Neural progenitor cell (in vitro differentiated cells): ENCODE data around the gene COQ10A. TPM values are rescaled to one million over a fixed set of nuclear protein-coding genes. Genes with fewer than 3 reads are reported as not detected.
"Not testable (repeated sequence)": the region's sequence is repeated elsewhere in the genome, so short reads cannot be mapped to it uniquely, and the experiment has no call there.

Experiments
- DNase-seq: peaks from one replicate; pipeline ENCODE4 v3.0.0-alpha.2; 2016; ENCODE audit warnings: low spot score
- H2AFZ ChIP-seq: fragments of 200-600 bp; sonication (generic); replicated peaks from 2 replicates; pipeline ENCODE4 v1.6.1; 2016; ENCODE audit warnings: antibody characterized with exemption
- H3F3A ChIP-seq: fragments of 200-600 bp; sonication (generic); 2 replicates; pipeline ENCODE4 v1.6.1; 2016; ENCODE audit warnings: antibody characterized with exemption, low read depth
- H3K27ac ChIP-seq: fragments of 200-600 bp; sonication (generic); 2 replicates; pipeline ENCODE4 v1.5.1; 2016; ENCODE audit warnings: mild to moderate bottlenecking
- H3K27me3 ChIP-seq: fragments of 200-600 bp; sonication (generic); 2 replicates; pipeline ENCODE4 v1.6.1; 2016; ENCODE audit warnings: mild to moderate bottlenecking, moderate library complexity
- H3K36me3 ChIP-seq: fragments of 200-600 bp; sonication (generic); 2 replicates; pipeline ENCODE4 v1.5.1; 2016
- H3K4me1 ChIP-seq: fragments of 200-600 bp; sonication (generic); 2 replicates; pipeline ENCODE4 v1.6.1; 2016; ENCODE audit warnings: mixed run types
- H3K4me2 ChIP-seq: fragments of 200-600 bp; sonication (generic); 2 replicates; pipeline ENCODE4 v1.6.1; 2016
- H3K4me3 ChIP-seq: fragments of 200-600 bp; sonication (generic); 2 replicates; pipeline ENCODE4 v1.5.1; 2016
- H3K79me2 ChIP-seq: fragments of 200-600 bp; sonication (generic); 2 replicates; pipeline ENCODE4 v1.6.1; 2016; ENCODE audit warnings: low read depth
- H3K9ac ChIP-seq: fragments of 200-600 bp; sonication (generic); 2 replicates; pipeline ENCODE4 v1.6.1; 2016
- H3K9me3 ChIP-seq: fragments of 200-600 bp; sonication (generic); 2 replicates; pipeline ENCODE4 v1.5.1; 2016; ENCODE audit warnings: low read depth
- H4K20me1 ChIP-seq: fragments of 200-600 bp; sonication (generic); 2 replicates; pipeline ENCODE4 v1.6.1; 2016; ENCODE audit warnings: low read depth
- H3K27ac Mint-ChIP-seq: 3 replicates; pipeline ENCODE4 v1.8.0; 2021; ENCODE audit warnings: mixed read lengths
- H3K27me3 Mint-ChIP-seq: 2 replicates; pipeline ENCODE4 v1.8.0; 2022; ENCODE audit warnings: low read depth, mild to moderate bottlenecking, inconsistent platforms, moderate library complexity, mixed read lengths; ENCODE audit not compliant: insufficient read depth
- H3K36me3 Mint-ChIP-seq: 3 replicates; pipeline ENCODE4 v1.8.0; 2021; ENCODE audit warnings: mixed read lengths
- H3K4me1 Mint-ChIP-seq: 3 replicates; pipeline ENCODE4 v1.8.0; 2021; ENCODE audit warnings: mixed read lengths
- H3K4me3 Mint-ChIP-seq: 3 replicates; pipeline ENCODE4 v1.8.0; 2021; ENCODE audit warnings: mild to moderate bottlenecking, moderate library complexity, mixed read lengths
- H3K9me3 Mint-ChIP-seq: 3 replicates; pipeline ENCODE4 v1.8.0; 2020; ENCODE audit warnings: mixed read lengths
- CTCF ChIP-seq: fragments of 200-600 bp; sonication (generic); IDR thresholded peaks from 2 replicates; pipeline ENCODE4 v1.5.1; 2017; ENCODE audit warnings: antibody characterized with exemption, mild to moderate bottlenecking
- EZH2 ChIP-seq: fragments of 200-600 bp; sonication (generic); IDR thresholded peaks from 2 replicates; pipeline ENCODE4 v1.6.1; 2017; ENCODE audit warnings: antibody characterized with exemption, mild to moderate bottlenecking, moderate library complexity
- EZH2phosphoT487 ChIP-seq: fragments of 200-600 bp; sonication (generic); IDR thresholded peaks from 2 replicates; pipeline ENCODE4 v1.6.1; 2017; ENCODE audit warnings: antibody characterized with exemption
- total RNA-seq: library from RNA; depleted of rRNA; stranded (reverse); fragments of >200 nt; gene quantifications from 2 replicates; pipeline ENCODE4 v1.2.3, GENCODE V29; 2015; ENCODE audit warnings: low replicate concordance

The COQ10A gene
- total RNA-seq, 1 donor from 2014 or later = 41.8 TPM

GRCh38 chr12:56267443-56268071 is 815 bp downstream of the COQ10A start:
- no peaks in the 10 kb centered on the region for H3K9me3 Mint-ChIP-seq
- H3K27ac ChIP-seq = no peak overlapping the region

GRCh38 chr12:56271031-56271430 is 4.3 kb downstream of the COQ10A start:
- Histone ChIP-seq H3K9ac (no peak overlapping the region), H3K9me3 (no peaks in the 10 kb centered on the region), H3K27ac (peak overlapping the region; percentile 49), H3K27me3 (no peaks in the 10 kb centered on the region), H3K4me3 (no peak overlapping the region), H3K4me1 (no peaks in the 10 kb centered on the region), H2AFZ (no peak overlapping the region), H3K4me2 (no peak overlapping the region), H3F3A (peaks cover 51% of the 10 kb centered on the region), H4K20me1 (no peaks in the 10 kb centered on the region), H3K79me2 (no peaks in the 10 kb centered on the region), H3K36me3 (no peaks in the 10 kb centered on the region)
- Mint-ChIP-seq H3K4me3 (no peak overlapping the region), H3K4me1 (peaks cover 17% of the 10 kb centered on the region), H3K27ac (no peak overlapping the region), H3K27me3 (no peaks in the 10 kb centered on the region), H3K36me3 (peaks cover 45% of the 10 kb centered on the region), H3K9me3 (no peaks in the 10 kb centered on the region)
- DNase-seq = peak; percentile 52
- TF ChIP-seq EZH2phosphoT487 (no peak), EZH2 (no peak), CTCF (peak; percentile 57)

More at GRCh38 chr12:56267443-56268071, 815 bp downstream of the COQ10A start:
- Histone ChIP-seq H3K4me1 (no peaks in the 10 kb centered on the region), H3K9ac (peak overlapping the region; percentile 17), H3K9me3 (no peaks in the 10 kb centered on the region), H2AFZ (peak overlapping the region; percentile 59), H3F3A (peaks cover 50% of the 10 kb centered on the region), H3K27me3 (no peaks in the 10 kb centered on the region), H3K4me3 (peak overlapping the region; percentile 83), H3K36me3 (no peaks in the 10 kb centered on the region), H4K20me1 (no peaks in the 10 kb centered on the region), H3K79me2 (no peaks in the 10 kb centered on the region), H3K4me2 (peak overlapping the region; percentile 83)
- Mint-ChIP-seq H3K4me3 (peak overlapping the region; percentile 94), H3K27ac (peak overlapping the region; percentile 63), H3K27me3 (peaks cover 1% of the 10 kb centered on the region), H3K4me1 (peaks cover 20% of the 10 kb centered on the region), H3K36me3 (peaks cover 26% of the 10 kb centered on the region)
- no peak for TF ChIP-seq EZH2
- no peak for TF ChIP-seq CTCF
- no peak for TF ChIP-seq EZH2phosphoT487
- DNase-seq = peak; percentile 57

- peaks cover 38% of the 10 kb centered on the region for H3F3A ChIP-seq
- H4K20me1 ChIP-seq, H3K36me3 ChIP-seq, H3K4me3 ChIP-seq, H3K27ac ChIP-seq, H3K4me1 ChIP-seq, H3K27me3 Mint-ChIP-seq, H3K27ac Mint-ChIP-seq, H3K4me2 ChIP-seq, DNase-seq, H3K79me2 ChIP-seq, H2AFZ ChIP-seq, H3K9me3 ChIP-seq, H3K4me3 Mint-ChIP-seq, H3K9ac ChIP-seq, H3K9me3 Mint-ChIP-seq, H3K27me3 ChIP-seq: not testable (repeated sequence)
- Mint-ChIP-seq H3K36me3 (peaks cover 48% of the 10 kb centered on the region), H3K4me1 (peaks cover 10% of the 10 kb centered on the region)
Measured at GRCh38 chr12:56272468-56272867, 5.7 kb downstream of the COQ10A start.

GRCh38 chr12:56274299-56274698 is 7.6 kb downstream of the COQ10A start:
- Mint-ChIP-seq H3K9me3 (no peaks in the 10 kb centered on the region), H3K36me3 (peaks cover 48% of the 10 kb centered on the region), H3K4me1 (peaks cover 4% of the 10 kb centered on the region), H3K27ac (no peak overlapping the region), H3K27me3 (no peaks in the 10 kb centered on the region), H3K4me3 (no peak overlapping the region)
- no peak overlapping the region for H3K4me2 ChIP-seq
- no peak overlapping the region for H3K9ac ChIP-seq
- H3K36me3 ChIP-seq = no peaks in the 10 kb centered on the region
- H3K27ac ChIP-seq = no peak overlapping the region
- H2AFZ ChIP-seq = no peak overlapping the region
- no peaks in the 10 kb centered on the region for H3K4me1 ChIP-seq
- peaks cover 24% of the 10 kb centered on the region for H3F3A ChIP-seq
- no peak for DNase-seq
- no peak overlapping the region for H3K4me3 ChIP-seq
- no peaks in the 10 kb centered on the region for H4K20me1 ChIP-seq
- TF ChIP-seq EZH2 (no peak), CTCF (no peak), EZH2phosphoT487 (no peak)
- H3K9me3 ChIP-seq = no peaks in the 10 kb centered on the region
- H3K79me2 ChIP-seq = no peaks in the 10 kb centered on the region
- no peaks in the 10 kb centered on the region for H3K27me3 ChIP-seq
